K562 (cell line): ENCODE results near the gene MINDY3. TPM values are rescaled to one million over a fixed set of nuclear protein-coding genes. Genes with fewer than 3 reads are reported as not detected.

Experiments
- CHD7 ChIP-seq: fragments of 200-600 bp; sonication (generic); IDR thresholded peaks from one replicate; pipeline ENCODE4 v1.6.1; 2012; ENCODE audit warnings: mild to moderate bottlenecking, low read depth, low read length, inconsistent platforms
- GATAD2A ChIP-seq: fragments of 450-650 bp; IDR thresholded peaks from 2 replicates; pipeline ENCODE4 v1.6.1; 2017
- NCOA1 ChIP-seq: fragments of 450-650 bp; IDR thresholded peaks from 2 replicates; pipeline ENCODE4 v1.6.1; 2016; ENCODE audit warnings: low read depth
- NR2F6 ChIP-seq: fragments of 450-650 bp; formaldehyde crosslinking; IDR thresholded peaks from 2 replicates; pipeline ENCODE4 v1.4.0; 2020; ENCODE audit warnings: mild to moderate bottlenecking
- SAFB2 ChIP-seq: fragments of 200-400 bp; formaldehyde crosslinking; IDR thresholded peaks from 2 replicates; pipeline ENCODE4 v1.6.1; 2018; ENCODE audit warnings: borderline replicate concordance, low read length, low read depth, moderate library complexity; ENCODE audit not compliant: severe bottlenecking
- STAG1 ChIP-seq: sonication (generic); formaldehyde crosslinking; IDR thresholded peaks from 2 replicates; pipeline ENCODE4 v1.5.0; 2020; ENCODE audit warnings: missing genetic modification reagents, borderline replicate concordance
- YY1 ChIP-seq, 3 experiments: IDR thresholded peaks; 2 replicates each; pipeline ENCODE4 v1.6.1; 2011; ENCODE audit warnings: low read length in 2 of 3, mild to moderate bottlenecking in 2 of 3, moderate library complexity in 2 of 3, borderline replicate concordance in 1 of 3, control low read depth in 1 of 3, low read depth in 1 of 3; ENCODE audit not compliant: insufficient read depth in 3 of 3, insufficient replicate concordance in 2 of 3, control insufficient read depth in 1 of 3, insufficient read length in 1 of 3; ENCODE audit errors: extremely low read depth in 1 of 3
- ZNF717 ChIP-seq: fragments of 250-450 bp; sonication (Bioruptor Pico); IDR thresholded peaks from 2 replicates; pipeline ENCODE4 v1.5.0; 2021
- ZSCAN29 ChIP-seq: fragments of 450-650 bp; IDR thresholded peaks from 2 replicates; pipeline ENCODE4 v1.6.1; 2017
- polyA plus RNA-seq, 8 experiments: library from polyadenylated mRNA; depleted of rRNA in 4 of 8; stranded (reverse) in 5 of 8; unstranded in 3 of 8; fragments of >200 nt; fragmentation: Nextera tagmentation in 2 of 8; fragmentation: Illumina TruSeq in 1 of 8; extraction: Ambion mirVana in 2 of 8; extraction: Trizol in 1 of 8; gene quantifications; 2 replicates each; pipeline versions ENCODE4 v1.2.1 to v1.2.3, GENCODE V29; 2011 to 2014; ENCODE audit warnings: inconsistent platforms in 1 of 8, missing spikeins in 1 of 8
- total RNA-seq, 7 experiments: library from RNA; depleted of rRNA in 6 of 7; stranded (reverse); fragments of >200 nt in 6 of 7; fragmentation: Illumina TruSeq in 2 of 7; extraction: Trizol in 2 of 7; gene quantifications; 2 replicates each; pipeline versions ENCODE4 v1.2.1 to v1.2.3, GENCODE V29; 2011 to 2021; ENCODE audit warnings: low replicate concordance in 1 of 7

The MINDY3 gene
- total and polyA plus RNA-seq, 9 of the 15 experiments (the other 6 are each of a cell fraction or from before 2014, with no cell fraction given) = 14.0 to 35.9 (median 23.6) TPM

GRCh38 chr10:15802375-15802949 is 57.8 kb downstream of the MINDY3 start (continued):
- TF ChIP-seq CHD7 (no peak), STAG1 (CRISPR knock-in tag) (no peak), GATAD2A (0 out of 2 replicates have a peak, but pooled peaks have one; percentile 79), ZSCAN29 (no peak), SAFB2 (no peak), NCOA1 (peak; percentile 60; the same call in 1 of the 2 replicates), NR2F6 (CRISPR knock-in tag) (no peak), YY1 (IDR thresholded peaks at IDR 0.05; ENCODE audit: borderline replicate concordance in 1 of 3, control insufficient read depth in 1 of 3, extremely low read depth in 1 of 3, insufficient read depth in 3 of 3, insufficient read length in 1 of 3, insufficient replicate concordance in 2 of 3, low read depth in 1 of 3, low read length in 2 of 3) (no peak), ZNF717 (CRISPR knock-in tag) (no peak)
